Measurements from ENCODE around the gene NLRX1.
"Not testable (repeated sequence)": the region's sequence is repeated elsewhere in the genome, so short reads cannot be mapped to it uniquely, and the experiment has no call there.

Gene NLRX1

GRCh38 chr11:119223856-119224255, 55.3 kb downstream of the NLRX1 start:
- peaks cover 18% of the 10 kb centered on the region for H4K20me1 ChIP-seq (ENCODE audit: insufficient read depth, low read length, poor library complexity, severe bottlenecking)
- H3K9ac ChIP-seq (ENCODE audit: low read depth, low read length, poor library complexity, severe bottlenecking): no peak overlapping the region
- H3K4me1 ChIP-seq (ENCODE audit: insufficient read depth, low read length, poor library complexity, severe bottlenecking): peaks cover 11% of the 10 kb centered on the region
- H3K9me3 ChIP-seq (ENCODE audit: insufficient read depth, low read depth, low read length): no peaks in the 10 kb centered on the region
- no peak overlapping the region for H3K4me3 ChIP-seq (ENCODE audit: low read length, poor library complexity, severe bottlenecking)
- no peaks in the 10 kb centered on the region for H3K27me3 ChIP-seq (ENCODE audit: insufficient read depth, low read length, poor library complexity, severe bottlenecking)
- no peak overlapping the region for H2AFZ ChIP-seq (ENCODE audit: low read length)
- H3K4me2 ChIP-seq (ENCODE audit: low read depth, low read length, poor library complexity, severe bottlenecking): no peak overlapping the region
- TF ChIP-seq CTCF (conservative IDR thresholded peaks at IDR 0.05; ENCODE audit: low read length) (no peak), EZH2phosphoT487 (IDR thresholded peaks at IDR 0.05; ENCODE audit: borderline replicate concordance) (no peak)
- H3K9me2 ChIP-seq (replicated peaks; ENCODE audit: low read depth, low read length): no peaks in the 10 kb centered on the region
- H3F3A ChIP-seq (ENCODE audit: low read depth): no peaks in the 10 kb centered on the region
- H3K36me3 ChIP-seq (ENCODE audit: insufficient read depth, low read length): peaks cover 6% of the 10 kb centered on the region; the same call in 1 of the 2 replicates
- H3K79me2 ChIP-seq (ENCODE audit: insufficient read depth, low read length): peaks cover 85% of the 10 kb centered on the region

DNA sequence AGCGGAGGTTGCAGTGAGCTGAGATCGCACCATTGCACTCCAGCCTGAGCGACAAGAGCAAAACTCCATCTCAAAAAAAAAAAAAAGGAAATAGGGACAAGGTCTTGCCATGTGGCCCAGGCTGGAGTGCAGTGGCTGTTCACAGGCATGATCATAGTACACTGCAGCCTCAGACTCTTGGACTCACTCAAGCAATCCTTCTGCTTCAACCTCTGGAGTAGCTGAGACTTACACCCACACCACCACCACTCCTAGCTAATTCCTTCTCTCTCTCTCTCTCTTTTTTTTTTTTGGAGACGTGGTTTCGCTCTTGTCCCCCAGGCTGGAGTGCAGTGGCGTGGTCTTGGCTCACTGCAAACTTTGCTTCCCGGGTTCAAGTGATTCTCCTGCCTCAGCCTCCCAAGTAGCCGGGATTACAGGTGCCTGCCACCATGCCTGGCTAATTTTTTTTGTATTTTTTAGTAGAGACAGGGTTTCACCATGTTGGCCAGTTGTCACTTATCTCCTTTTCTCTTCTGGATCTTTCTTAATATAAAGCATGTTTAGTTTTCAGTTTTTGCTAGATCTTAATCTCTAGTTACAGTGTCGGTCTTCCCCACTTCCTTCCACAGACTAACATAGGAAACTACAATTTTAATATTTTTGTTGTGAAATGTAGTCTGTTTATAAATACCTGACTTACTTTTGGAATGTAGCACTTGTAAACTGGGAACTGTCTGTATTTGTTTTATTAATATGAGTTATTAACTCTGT, 60.2 kb downstream of the NLRX1 start:
- not testable (repeated sequence) for H3K9me2 ChIP-seq (replicated peaks; ENCODE audit: low read depth, low read length); H2AFZ ChIP-seq (ENCODE audit: low read length); H3K27me3 ChIP-seq (ENCODE audit: insufficient read depth, low read length, poor library complexity, severe bottlenecking); H3F3A ChIP-seq (ENCODE audit: low read depth); H3K9me3 ChIP-seq (ENCODE audit: insufficient read depth, low read depth, low read length)
- peaks cover 21% of the 10 kb centered on the region for H3K36me3 ChIP-seq (ENCODE audit: insufficient read depth, low read length)
- H4K20me1 ChIP-seq (ENCODE audit: insufficient read depth, low read length, poor library complexity, severe bottlenecking): peaks cover 16% of the 10 kb centered on the region
- peak overlapping the region; percentile 47 for H3K4me3 ChIP-seq (ENCODE audit: low read length, poor library complexity, severe bottlenecking)
- peak overlapping the region; percentile 60 for H3K4me2 ChIP-seq (ENCODE audit: low read depth, low read length, poor library complexity, severe bottlenecking)
- peaks cover 20% of the 10 kb centered on the region for H3K4me1 ChIP-seq (ENCODE audit: insufficient read depth, low read length, poor library complexity, severe bottlenecking)
- H3K79me2 ChIP-seq (ENCODE audit: insufficient read depth, low read length): peaks cover 84% of the 10 kb centered on the region
- peak overlapping the region; percentile 13 for H3K9ac ChIP-seq (ENCODE audit: low read depth, low read length, poor library complexity, severe bottlenecking)

GRCh38 chr11:119229288-119229672, 60.8 kb downstream of the NLRX1 start:
- H4K20me1 ChIP-seq (ENCODE audit: insufficient read depth, low read length, poor library complexity, severe bottlenecking): peaks cover 13% of the 10 kb centered on the region
- H3F3A ChIP-seq (ENCODE audit: low read depth): peaks cover 3% of the 10 kb centered on the region; the same call in 1 of the 2 replicates
- H3K9me2 ChIP-seq (replicated peaks; ENCODE audit: low read depth, low read length): no peaks in the 10 kb centered on the region
- peaks cover 27% of the 10 kb centered on the region for H3K36me3 ChIP-seq (ENCODE audit: insufficient read depth, low read length)
- TF ChIP-seq EZH2phosphoT487 (IDR thresholded peaks at IDR 0.05; ENCODE audit: borderline replicate concordance): no peak
- TF ChIP-seq CTCF (conservative IDR thresholded peaks at IDR 0.05; ENCODE audit: low read length): no peak
- peak overlapping the region; percentile 47 for H3K4me3 ChIP-seq (ENCODE audit: low read length, poor library complexity, severe bottlenecking)
- no peaks in the 10 kb centered on the region for H3K9me3 ChIP-seq (ENCODE audit: insufficient read depth, low read depth, low read length)
- peak overlapping the region; percentile 60 for H3K4me2 ChIP-seq (ENCODE audit: low read depth, low read length, poor library complexity, severe bottlenecking)
- H3K79me2 ChIP-seq (ENCODE audit: insufficient read depth, low read length): peaks cover 79% of the 10 kb centered on the region
- H3K4me1 ChIP-seq (ENCODE audit: insufficient read depth, low read length, poor library complexity, severe bottlenecking): peaks cover 20% of the 10 kb centered on the region
- H2AFZ ChIP-seq (ENCODE audit: low read length): no peak overlapping the region
- H3K9ac ChIP-seq (ENCODE audit: low read depth, low read length, poor library complexity, severe bottlenecking): peak overlapping the region; percentile 13
- no peaks in the 10 kb centered on the region for H3K27me3 ChIP-seq (ENCODE audit: insufficient read depth, low read length, poor library complexity, severe bottlenecking)

DNA sequence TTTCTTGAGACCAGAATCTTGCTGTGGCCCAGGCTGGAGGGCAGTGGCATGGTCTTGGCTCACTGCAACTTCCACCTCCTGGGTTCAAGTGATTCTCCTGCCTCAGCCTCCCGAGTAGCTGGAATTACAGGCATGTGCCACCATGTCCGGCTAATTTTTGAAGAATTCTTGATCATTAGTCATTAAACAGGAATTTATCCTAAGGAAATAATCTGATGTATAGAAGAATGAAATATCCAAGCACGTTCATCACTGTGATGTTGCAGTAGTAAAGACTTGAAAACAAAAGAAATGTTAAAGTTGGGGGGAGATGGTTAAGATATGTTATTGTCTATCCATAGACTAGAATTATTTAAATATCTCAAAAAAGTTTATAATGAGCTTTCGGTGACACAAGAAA, 61.2 kb downstream of the NLRX1 start:
- no peaks in the 10 kb centered on the region for H3K9me3 ChIP-seq (ENCODE audit: insufficient read depth, low read depth, low read length)

More for the DNA sequence above, 61.2 kb downstream of the NLRX1 start:
- Histone ChIP-seq H3K27me3 (ENCODE audit: insufficient read depth, low read length, poor library complexity, severe bottlenecking) (no peaks in the 10 kb centered on the region), H3K79me2 (ENCODE audit: insufficient read depth, low read length) (peaks cover 75% of the 10 kb centered on the region), H3K36me3 (ENCODE audit: insufficient read depth, low read length) (peaks cover 31% of the 10 kb centered on the region), H3K9me2 (replicated peaks; ENCODE audit: low read depth, low read length) (no peaks in the 10 kb centered on the region), H2AFZ (ENCODE audit: low read length) (no peak overlapping the region), H3K4me3 (ENCODE audit: low read length, poor library complexity, severe bottlenecking) (no peak overlapping the region), H4K20me1 (ENCODE audit: insufficient read depth, low read length, poor library complexity, severe bottlenecking) (peaks cover 13% of the 10 kb centered on the region), H3K9ac (ENCODE audit: low read depth, low read length, poor library complexity, severe bottlenecking) (peak overlapping the region; percentile 13), H3K4me2 (ENCODE audit: low read depth, low read length, poor library complexity, severe bottlenecking) (peak overlapping the region; percentile 60), H3F3A (ENCODE audit: low read depth) (peaks cover 6% of the 10 kb centered on the region; the same call in 1 of the 2 replicates), H3K4me1 (ENCODE audit: insufficient read depth, low read length, poor library complexity, severe bottlenecking) (peaks cover 20% of the 10 kb centered on the region)
- TF ChIP-seq CTCF (conservative IDR thresholded peaks at IDR 0.05; ENCODE audit: low read length): no peak
- TF ChIP-seq EZH2phosphoT487 (IDR thresholded peaks at IDR 0.05; ENCODE audit: borderline replicate concordance): no peak
